ENCODE results near the gene SESTD1. TPM values are rescaled to one million over a fixed set of nuclear protein-coding genes. Genes with fewer than 3 reads are reported as not detected.

The SESTD1 gene
- total RNA-seq, 2 experiments from 2014 or later = 3.2 to 21.4 TPM

GRCh38 chr2:179239195-179239594 lies 25.4 kb downstream of the SESTD1 start:
- Histone ChIP-seq H3K36me3 (ENCODE audit: insufficient read depth, low read length) (no peaks in the 10 kb centered on the region), H2AFZ (ENCODE audit: low read length) (no peak overlapping the region), H3K27ac (ENCODE audit: low read depth, low read length, poor library complexity, severe bottlenecking) (no peak overlapping the region), H3K9me3 (ENCODE audit: low read length) (no peaks in the 10 kb centered on the region), H3K79me2 (ENCODE audit: insufficient read depth, low read depth, low read length) (no peaks in the 10 kb centered on the region), H3K4me3 (ENCODE audit: low read depth, low read length, poor library complexity, severe bottlenecking) (no peak overlapping the region), H3K4me1 (ENCODE audit: insufficient read depth, low read length, poor library complexity, severe bottlenecking) (no peaks in the 10 kb centered on the region), H4K20me1 (ENCODE audit: insufficient read depth, low read length) (no peaks in the 10 kb centered on the region), H3K9me2 (ENCODE audit: insufficient read depth, low read length) (no peaks in the 10 kb centered on the region), H3K4me2 (ENCODE audit: low read length) (no peak overlapping the region)
- intact Hi-C loops (cut with micrococcal nuclease; ENCODE audit: unreplicated experiment) = no loop called here
- DNase-seq (ENCODE audit: low spot score) = no peak
- TF ChIP-seq, protein P1, sequence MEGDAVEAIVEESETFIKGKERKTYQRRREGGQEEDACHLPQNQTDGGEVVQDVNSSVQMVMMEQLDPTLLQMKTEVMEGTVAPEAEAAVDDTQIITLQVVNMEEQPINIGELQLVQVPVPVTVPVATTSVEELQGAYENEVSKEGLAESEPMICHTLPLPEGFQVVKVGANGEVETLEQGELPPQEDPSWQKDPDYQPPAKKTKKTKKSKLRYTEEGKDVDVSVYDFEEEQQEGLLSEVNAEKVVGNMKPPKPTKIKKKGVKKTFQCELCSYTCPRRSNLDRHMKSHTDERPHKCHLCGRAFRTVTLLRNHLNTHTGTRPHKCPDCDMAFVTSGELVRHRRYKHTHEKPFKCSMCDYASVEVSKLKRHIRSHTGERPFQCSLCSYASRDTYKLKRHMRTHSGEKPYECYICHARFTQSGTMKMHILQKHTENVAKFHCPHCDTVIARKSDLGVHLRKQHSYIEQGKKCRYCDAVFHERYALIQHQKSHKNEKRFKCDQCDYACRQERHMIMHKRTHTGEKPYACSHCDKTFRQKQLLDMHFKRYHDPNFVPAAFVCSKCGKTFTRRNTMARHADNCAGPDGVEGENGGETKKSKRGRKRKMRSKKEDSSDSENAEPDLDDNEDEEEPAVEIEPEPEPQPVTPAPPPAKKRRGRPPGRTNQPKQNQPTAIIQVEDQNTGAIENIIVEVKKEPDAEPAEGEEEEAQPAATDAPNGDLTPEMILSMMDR (conservative IDR thresholded peaks at IDR 0.05; ENCODE audit: low read length) = no peak
- TF ChIP-seq EZH2phosphoT487 (IDR thresholded peaks at IDR 0.05; ENCODE audit: borderline replicate concordance, low read depth, low read length) = no peak
- POLR2A ChIA-PET = interaction anchor here (0.8 to 0.9 kb wide), 2 partner anchors 9 to 24 kb away, joined by 3 read pairs; no protein-coding TSS in a partner anchor
- no TSS peak for BruUV-seq (replicated peaks)
- CTCF ChIA-PET (ENCODE audit: unreplicated experiment) = no interaction called here

DNA sequence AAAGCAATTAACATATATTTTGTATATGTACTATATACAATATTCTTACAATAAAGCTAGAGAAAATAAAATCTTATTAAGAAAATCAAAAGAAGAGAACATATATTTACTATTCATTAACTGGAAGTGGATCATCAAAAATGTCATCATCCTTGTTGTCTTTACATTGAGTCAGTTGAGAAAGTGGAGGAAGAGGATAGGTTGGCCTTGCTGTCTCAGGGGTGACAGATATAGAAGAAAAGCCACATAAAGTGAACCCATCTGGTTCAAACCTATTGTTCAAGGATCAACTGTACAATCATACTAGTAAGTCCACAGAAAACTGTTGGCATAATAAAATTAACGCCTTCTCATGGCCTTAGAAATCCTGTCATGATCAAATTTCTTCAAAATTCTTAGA lies 26.6 kb downstream of the SESTD1 start:
- ChIA-PET POLR2A (interaction anchor here (1.6 kb wide), 1 partner anchor 9 kb away, joined by 4 read pairs; no protein-coding TSS in a partner anchor), CTCF (ENCODE audit: unreplicated experiment) (no interaction called here)
- Histone ChIP-seq H3K27ac (ENCODE audit: low read depth, low read length, poor library complexity, severe bottlenecking) (no peak overlapping the region), H3K4me1 (ENCODE audit: insufficient read depth, low read length, poor library complexity, severe bottlenecking) (no peaks in the 10 kb centered on the region), H2AFZ (ENCODE audit: low read length) (no peak overlapping the region), H3K79me2 (ENCODE audit: insufficient read depth, low read depth, low read length) (no peaks in the 10 kb centered on the region), H4K20me1 (ENCODE audit: insufficient read depth, low read length) (no peaks in the 10 kb centered on the region), H3K9me2 (ENCODE audit: insufficient read depth, low read length) (no peaks in the 10 kb centered on the region), H3K36me3 (ENCODE audit: insufficient read depth, low read length) (no peaks in the 10 kb centered on the region), H3K9me3 (ENCODE audit: low read length) (no peaks in the 10 kb centered on the region), H3K4me3 (ENCODE audit: low read depth, low read length, poor library complexity, severe bottlenecking) (no peak overlapping the region), H3K4me2 (ENCODE audit: low read length) (no peak overlapping the region)
- no peak for DNase-seq (ENCODE audit: low spot score)
- TF ChIP-seq EZH2phosphoT487 (IDR thresholded peaks at IDR 0.05; ENCODE audit: borderline replicate concordance, low read depth, low read length) = no peak
- TF ChIP-seq, protein P1 (conservative IDR thresholded peaks at IDR 0.05; ENCODE audit: low read length) = no peak
- intact Hi-C loops (cut with micrococcal nuclease; ENCODE audit: unreplicated experiment) = no loop called here
- BruUV-seq (replicated peaks) = no TSS peak

GRCh38 chr2:179237209-179237946 lies 27.3 kb downstream of the SESTD1 start:
- H3K9me2 ChIP-seq (ENCODE audit: insufficient read depth, low read length) = no peaks in the 10 kb centered on the region
- BruUV-seq (replicated peaks) = no TSS peak
- no peaks in the 10 kb centered on the region for H3K36me3 ChIP-seq (ENCODE audit: insufficient read depth, low read length)
- no peak overlapping the region for H3K4me3 ChIP-seq (ENCODE audit: low read depth, low read length, poor library complexity, severe bottlenecking)
- H4K20me1 ChIP-seq (ENCODE audit: insufficient read depth, low read length) = no peaks in the 10 kb centered on the region
- no peak overlapping the region for H3K4me2 ChIP-seq (ENCODE audit: low read length)
- H3K79me2 ChIP-seq (ENCODE audit: insufficient read depth, low read depth, low read length) = no peaks in the 10 kb centered on the region
- intact Hi-C loops (cut with micrococcal nuclease; ENCODE audit: unreplicated experiment) = no loop called here
- no peaks in the 10 kb centered on the region for H3K4me1 ChIP-seq (ENCODE audit: insufficient read depth, low read length, poor library complexity, severe bottlenecking)
- no peak for DNase-seq (ENCODE audit: low spot score)
- POLR2A ChIA-PET = interaction anchor here (1.6 kb wide), 1 partner anchor 9 kb away, joined by 4 read pairs; no protein-coding TSS in a partner anchor
- CTCF ChIA-PET (ENCODE audit: unreplicated experiment) = no interaction called here
- TF ChIP-seq, protein P1 (conservative IDR thresholded peaks at IDR 0.05; ENCODE audit: low read length) = no peak
- no peak overlapping the region for H2AFZ ChIP-seq (ENCODE audit: low read length)
- H3K27ac ChIP-seq (ENCODE audit: low read depth, low read length, poor library complexity, severe bottlenecking) = no peak overlapping the region
- no peaks in the 10 kb centered on the region for H3K9me3 ChIP-seq (ENCODE audit: low read length)
